ENCODE measurements around the gene LMAN2.

Gene LMAN2

GRCh38 chr5:177351392-177352329 lies at the start of gene LMAN2:
Gene LMAN2, minus strand, starts transcription at chr5:177351668. Its CDS starts 21 bp downstream, at chr5:177351647.
- H3K4me1 ChIP-seq, result peaks cover 68% of the 10 kb centered on the region
- H3K9ac ChIP-seq, result peak within 1 kb of the TSS; percentile 98
- H3K9me3 ChIP-seq, result no peaks in the 10 kb centered on the region
- H4K20me1 ChIP-seq, result peaks cover 45% of the 10 kb centered on the region
- no peak for TF ChIP-seq Cebpa-rat (IDR thresholded peaks at IDR 0.05)
- H3K4me3 ChIP-seq, result peak within 1 kb of the TSS; percentile 97
- no peaks in the 10 kb centered on the region for H3K27me3 ChIP-seq
- H3K4me2 ChIP-seq, result peak within 1 kb of the TSS; percentile 96
- peaks cover 26% of the 10 kb centered on the region for H3K36me3 ChIP-seq
- H3K27ac ChIP-seq, result peak within 1 kb of the TSS; percentile 97

GRCh38 chr5:177399997-177400868 lies 48.8 kb upstream of the LMAN2 start, which contains the start of gene PFN3:
Gene PFN3, minus strand, starts transcription at chr5:177400661. Its CDS starts 85 bp downstream, at chr5:177400576.
- H3K36me3 ChIP-seq, result no peaks in the 10 kb centered on the region
- H3K4me1 ChIP-seq, result peaks cover 46% of the 10 kb centered on the region
- peak within 1 kb of the TSS; percentile 95 for H3K4me2 ChIP-seq
- H3K9me3 ChIP-seq, result no peaks in the 10 kb centered on the region
- no peaks in the 10 kb centered on the region for H4K20me1 ChIP-seq
- no peak within 1 kb of the TSS for H3K4me3 ChIP-seq
- no peak within 1 kb of the TSS for H3K27ac ChIP-seq
- no peak within 1 kb of the TSS; the same call in 1 of the 2 replicates for H3K9ac ChIP-seq
- TF ChIP-seq Cebpa-rat (IDR thresholded peaks at IDR 0.05), result no peak
- H3K27me3 ChIP-seq, result peaks cover 33% of the 10 kb centered on the region

- no peak overlapping the region for H3K9ac ChIP-seq
- H4K20me1 ChIP-seq, result no peaks in the 10 kb centered on the region
- no peak overlapping the region for H3K4me3 ChIP-seq
- H3K36me3 ChIP-seq, result no peaks in the 10 kb centered on the region
- no peak for TF ChIP-seq Cebpa-rat (IDR thresholded peaks at IDR 0.05)
- no peak overlapping the region for H3K27ac ChIP-seq
- peaks cover 42% of the 10 kb centered on the region for H3K4me1 ChIP-seq
- H3K9me3 ChIP-seq, result no peaks in the 10 kb centered on the region
- H3K27me3 ChIP-seq, result peaks cover 26% of the 10 kb centered on the region
- no peak overlapping the region for H3K4me2 ChIP-seq
Observed at GRCh38 chr5:177397875-177398390, 46.5 kb upstream of the LMAN2 start.

- no peak overlapping the region for H3K4me3 ChIP-seq
- peaks cover 42% of the 10 kb centered on the region for H3K4me1 ChIP-seq
- peaks cover 15% of the 10 kb centered on the region for H3K27me3 ChIP-seq
- H3K9ac ChIP-seq, result no peak overlapping the region
- no peaks in the 10 kb centered on the region for H3K36me3 ChIP-seq
- no peaks in the 10 kb centered on the region for H4K20me1 ChIP-seq
- no peak overlapping the region for H3K27ac ChIP-seq
- H3K4me2 ChIP-seq, result no peak overlapping the region
- no peak for TF ChIP-seq Cebpa-rat (IDR thresholded peaks at IDR 0.05)
- H3K9me3 ChIP-seq, result no peaks in the 10 kb centered on the region
Observed at GRCh38 chr5:177396807-177397206, 45.3 kb upstream of the LMAN2 start.

- no peak overlapping the region for H3K4me2 ChIP-seq
- no peaks in the 10 kb centered on the region for H3K9me3 ChIP-seq
- H3K27me3 ChIP-seq, result peaks cover 7% of the 10 kb centered on the region; the same call in 1 of the 2 replicates
- peaks cover 42% of the 10 kb centered on the region for H3K4me1 ChIP-seq
- no peak overlapping the region for H3K4me3 ChIP-seq
- no peak overlapping the region for H3K27ac ChIP-seq
- no peaks in the 10 kb centered on the region for H4K20me1 ChIP-seq
- TF ChIP-seq Cebpa-rat (IDR thresholded peaks at IDR 0.05), result no peak
- H3K9ac ChIP-seq, result no peak overlapping the region
- no peaks in the 10 kb centered on the region for H3K36me3 ChIP-seq
Observed at GRCh38 chr5:177396078-177396477, 44.6 kb upstream of the LMAN2 start.

GRCh38 chr5:177393990-177394389 lies 42.5 kb upstream of the LMAN2 start:
- no peaks in the 10 kb centered on the region for H3K36me3 ChIP-seq
- peaks cover 53% of the 10 kb centered on the region for H3K4me1 ChIP-seq
- peak overlapping the region; percentile 64; the same call in 1 of the 2 replicates for H3K27ac ChIP-seq
- no peaks in the 10 kb centered on the region for H3K9me3 ChIP-seq
- no peaks in the 10 kb centered on the region for H3K27me3 ChIP-seq
- peak overlapping the region; percentile 75 for H3K4me2 ChIP-seq
- TF ChIP-seq Cebpa-rat (IDR thresholded peaks at IDR 0.05), result no peak
- no peaks in the 10 kb centered on the region for H4K20me1 ChIP-seq
- H3K9ac ChIP-seq, result no peak overlapping the region
- no peak overlapping the region for H3K4me3 ChIP-seq

- Histone ChIP-seq H3K27ac (peak overlapping the region; percentile 64), H3K27me3 (no peaks in the 10 kb centered on the region), H3K36me3 (no peaks in the 10 kb centered on the region), H4K20me1 (no peaks in the 10 kb centered on the region), H3K4me2 (peak overlapping the region; percentile 75), H3K9me3 (no peaks in the 10 kb centered on the region), H3K9ac (peak overlapping the region; percentile 47; the same call in 1 of the 2 replicates), H3K4me1 (peaks cover 60% of the 10 kb centered on the region), H3K4me3 (no peak overlapping the region)
- TF ChIP-seq Cebpa-rat (IDR thresholded peaks at IDR 0.05), result no peak
Observed at GRCh38 chr5:177393206-177393765, 41.8 kb upstream of the LMAN2 start.

GRCh38 chr5:177392765-177393164 lies 41.3 kb upstream of the LMAN2 start:
- Histone ChIP-seq H3K36me3 (no peaks in the 10 kb centered on the region), H3K4me1 (peaks cover 65% of the 10 kb centered on the region), H3K4me3 (no peak overlapping the region), H4K20me1 (no peaks in the 10 kb centered on the region), H3K4me2 (peak overlapping the region; percentile 75), H3K27me3 (no peaks in the 10 kb centered on the region), H3K9ac (peak overlapping the region; percentile 47; the same call in 1 of the 2 replicates), H3K9me3 (no peaks in the 10 kb centered on the region), H3K27ac (peak overlapping the region; percentile 64)
- TF ChIP-seq Cebpa-rat (IDR thresholded peaks at IDR 0.05), result no peak
